ENCODE data around the gene NUDT3.
"Not testable (repeated sequence)": the region's sequence is repeated elsewhere in the genome, so short reads cannot be mapped to it uniquely, and the experiment has no call there.

Gene NUDT3

DNA sequence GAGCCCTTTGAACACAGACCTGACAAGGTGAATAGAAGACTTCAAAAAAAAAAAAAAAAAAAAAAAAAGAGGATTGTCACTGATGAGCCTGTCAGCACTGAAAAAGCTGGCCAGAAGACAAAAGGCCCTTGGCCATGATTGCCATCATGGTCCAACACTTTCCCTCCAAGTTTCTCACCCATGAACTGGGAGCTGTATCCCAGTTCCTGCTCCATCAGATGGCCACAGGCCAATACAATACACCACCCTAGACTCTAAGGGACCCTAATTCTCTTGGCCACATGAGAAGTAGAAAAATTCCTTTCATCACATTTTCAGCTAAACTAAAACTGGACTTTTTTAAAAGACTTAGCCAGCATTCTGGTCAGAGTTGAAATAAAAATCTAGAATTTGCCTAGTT is 50.2 kb downstream of the NUDT3 start:
- no peak for DNase-seq

DNA sequence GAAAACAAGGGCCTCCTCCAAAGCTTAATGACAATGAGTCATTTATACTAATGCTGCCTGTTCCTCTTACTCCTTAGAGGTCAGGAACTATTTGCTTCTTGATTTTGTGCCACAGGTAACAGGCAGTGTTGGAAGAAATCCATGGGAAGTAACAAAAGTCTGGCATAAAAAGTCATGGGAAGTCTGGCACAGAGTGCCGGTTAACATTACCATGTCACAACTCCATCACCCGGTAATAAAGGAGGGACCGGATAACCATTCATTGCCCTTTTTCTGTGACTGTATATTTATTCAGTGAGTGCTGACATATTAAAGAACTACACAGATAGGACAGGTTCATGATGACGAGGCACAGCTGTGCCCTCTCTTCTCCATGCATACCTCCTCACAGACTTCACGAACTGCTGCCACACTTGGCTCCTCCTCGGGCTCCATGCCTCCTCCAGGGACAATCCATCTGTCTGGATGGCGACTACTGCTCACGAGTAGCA is 50.9 kb downstream of the NUDT3 start:
- DNase-seq, result peak; percentile 43

DNA sequence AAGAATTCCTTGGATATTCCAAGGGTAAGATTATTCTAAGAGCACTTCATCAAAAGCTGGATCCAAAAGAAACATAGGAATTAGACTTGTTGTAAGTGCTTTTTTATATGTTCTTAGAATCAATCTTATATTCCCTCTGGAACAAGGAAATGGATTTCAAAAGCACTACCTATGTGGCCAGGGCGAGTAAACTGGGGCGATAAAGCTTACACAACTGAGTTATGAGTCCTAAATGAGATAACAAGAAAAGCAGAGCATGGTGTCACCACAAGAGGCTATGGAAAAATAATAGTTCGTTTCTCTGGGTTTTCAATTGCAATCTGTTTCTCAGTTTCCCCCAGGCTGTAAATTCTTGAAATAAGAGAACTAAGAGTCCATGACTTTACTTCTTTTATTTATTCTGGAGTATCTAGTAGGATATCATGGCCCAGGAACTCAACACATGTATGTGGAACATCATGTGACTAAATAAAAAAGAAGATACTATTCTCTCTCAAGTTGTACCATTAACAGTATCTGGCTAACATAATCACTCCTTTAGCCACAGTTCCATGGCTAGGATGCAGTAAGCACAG is 51.5 kb downstream of the NUDT3 start:
- no peak for DNase-seq

DNA sequence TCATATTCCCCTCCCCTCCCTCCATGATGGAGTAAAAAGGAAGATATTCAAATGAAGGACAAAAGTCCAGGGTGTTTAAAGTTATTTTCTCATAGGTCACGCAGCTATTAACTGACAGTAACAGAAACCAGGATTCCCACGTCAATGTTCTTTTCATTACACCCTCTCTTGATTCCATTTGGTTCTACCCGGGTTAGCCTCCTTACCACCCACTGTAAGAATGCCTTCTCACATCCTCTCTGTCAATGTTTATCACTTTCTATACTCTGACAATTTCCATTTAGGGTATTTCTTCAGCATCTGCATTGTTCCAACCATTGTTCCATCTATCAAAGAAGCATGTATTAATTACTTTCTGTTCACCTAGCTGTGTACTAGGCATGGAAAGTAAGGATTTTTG is 52.1 kb downstream of the NUDT3 start:
- no peak for DNase-seq

DNA sequence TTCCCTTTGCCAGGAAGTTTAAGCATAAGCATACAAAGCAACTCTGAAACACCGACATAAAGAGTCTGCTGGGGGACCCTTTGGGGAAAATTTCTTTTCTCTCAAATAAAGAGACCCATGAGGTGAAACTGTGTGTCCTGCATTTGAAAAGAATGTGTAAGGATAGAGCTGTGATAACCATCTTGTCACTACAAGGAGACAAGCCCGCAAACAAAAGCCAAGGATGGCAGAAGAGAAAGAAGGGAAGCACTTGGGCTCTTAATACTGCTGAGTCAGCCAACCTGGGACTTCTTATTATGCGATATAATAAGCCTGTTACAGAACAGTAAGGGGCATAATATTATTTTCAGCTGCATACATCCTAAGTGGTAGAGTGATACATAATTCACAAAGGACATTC is 52.5 kb downstream of the NUDT3 start:
- no peak for DNase-seq

- no peak for DNase-seq
These were observed 53.0 kb downstream of the NUDT3 start for GRCh38 chr6:34339432-34339831.

- no peak for DNase-seq
These were observed 53.7 kb downstream of the NUDT3 start for GRCh38 chr6:34338811-34339210.

DNA sequence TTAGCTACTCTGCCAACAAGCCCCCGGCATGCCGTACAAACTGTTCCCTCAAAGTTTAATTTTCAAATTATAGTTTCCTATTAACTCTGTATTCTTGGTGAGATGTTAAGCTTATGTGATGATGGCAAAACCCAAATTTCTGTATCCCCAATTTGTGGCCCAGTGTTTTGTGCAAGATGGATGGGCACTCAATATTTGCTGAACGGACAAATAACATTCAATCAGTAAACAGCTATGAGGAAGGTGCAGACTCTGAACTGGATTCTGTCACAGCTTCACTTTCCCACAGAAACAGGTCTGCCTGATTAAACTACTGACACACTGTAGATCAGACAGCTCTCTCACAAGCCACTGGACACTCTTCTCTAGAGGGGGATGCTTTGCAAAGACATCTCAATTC is 54.1 kb downstream of the NUDT3 start:
- no peak for DNase-seq

DNA sequence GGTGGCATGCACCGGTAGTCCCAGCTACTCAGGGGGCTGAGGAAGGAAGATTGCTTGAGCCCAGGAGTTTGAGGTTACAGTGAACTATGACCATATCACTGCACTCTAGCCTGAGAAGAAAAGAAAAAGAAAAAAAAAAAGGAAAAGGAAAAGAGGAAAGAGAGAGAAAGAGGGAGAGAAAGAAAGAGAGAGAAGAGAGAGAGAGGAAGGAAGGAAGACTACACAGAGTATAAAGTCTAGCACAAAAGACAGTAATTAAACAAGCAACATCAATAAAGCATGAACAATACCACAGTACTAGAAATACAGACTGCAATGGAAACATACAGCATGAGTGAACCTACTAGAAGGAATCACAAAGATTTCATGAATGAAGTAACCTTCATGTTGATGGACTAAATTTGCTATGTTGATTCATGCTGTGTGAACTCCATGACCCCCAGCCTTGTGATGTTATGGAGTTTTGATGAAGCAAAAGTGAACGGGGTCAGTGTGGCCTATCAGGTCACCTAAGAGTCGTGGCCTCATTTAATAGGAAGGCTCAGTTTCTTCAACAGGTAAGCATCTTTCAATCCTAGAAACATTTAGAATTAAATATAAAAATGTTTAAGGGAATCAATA is 57.6 kb downstream of the NUDT3 start:
- DNase-seq, result no peak

- no peak for DNase-seq
These were observed 58.6 kb downstream of the NUDT3 start for GRCh38 chr6:34333858-34334257.

DNA sequence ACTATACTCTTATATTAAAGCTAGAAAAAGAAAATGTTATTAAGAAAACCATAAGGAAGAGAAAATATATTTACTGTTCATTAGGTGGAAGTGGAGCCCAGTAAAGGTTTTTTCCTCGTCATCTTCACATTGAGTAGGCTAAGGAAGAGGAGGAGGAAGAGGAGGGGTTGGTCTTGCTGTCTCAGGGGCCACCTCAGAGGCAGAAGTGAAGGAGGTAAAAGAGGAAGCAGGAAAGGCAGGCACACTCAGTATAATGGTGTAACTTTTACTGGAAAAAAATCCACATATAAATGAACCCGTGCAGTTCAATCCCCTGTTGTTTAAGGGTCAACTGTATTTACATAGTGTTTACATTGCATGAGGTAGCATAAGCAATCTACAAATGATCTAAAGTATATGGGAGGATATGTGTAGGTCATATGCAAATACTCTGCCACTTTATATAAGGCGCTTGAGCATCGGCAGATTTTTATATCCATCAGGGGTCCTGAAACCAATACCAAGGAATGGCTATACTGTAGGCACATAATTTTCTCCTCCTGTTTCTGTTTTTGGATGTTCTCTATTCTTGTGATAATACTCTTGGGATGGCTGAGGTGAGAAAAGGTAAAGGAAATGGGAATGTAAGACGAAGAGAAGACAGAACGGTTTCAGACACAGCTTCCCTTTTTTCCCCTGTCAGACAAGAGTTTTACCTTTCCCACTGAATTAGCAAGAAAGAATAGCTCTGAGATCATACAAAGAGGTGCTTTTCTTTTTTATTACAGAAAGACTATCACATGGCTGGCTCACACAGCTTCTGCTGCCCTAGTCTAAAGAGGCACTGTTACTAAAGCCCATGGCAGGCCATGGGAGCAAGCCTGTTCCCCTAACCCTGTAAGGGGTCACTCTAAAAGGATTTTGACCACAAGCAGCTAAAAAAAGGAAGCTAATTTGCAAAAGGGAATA is 59.9 kb downstream of the NUDT3 start:
- DNase-seq, result no peak

GRCh38 chr6:34331371-34332050 is 61.0 kb downstream of the NUDT3 start:
- no peak for DNase-seq

- DNase-seq, result not testable (repeated sequence)
These were observed 62.7 kb downstream of the NUDT3 start for GRCh38 chr6:34329814-34330213.

DNA sequence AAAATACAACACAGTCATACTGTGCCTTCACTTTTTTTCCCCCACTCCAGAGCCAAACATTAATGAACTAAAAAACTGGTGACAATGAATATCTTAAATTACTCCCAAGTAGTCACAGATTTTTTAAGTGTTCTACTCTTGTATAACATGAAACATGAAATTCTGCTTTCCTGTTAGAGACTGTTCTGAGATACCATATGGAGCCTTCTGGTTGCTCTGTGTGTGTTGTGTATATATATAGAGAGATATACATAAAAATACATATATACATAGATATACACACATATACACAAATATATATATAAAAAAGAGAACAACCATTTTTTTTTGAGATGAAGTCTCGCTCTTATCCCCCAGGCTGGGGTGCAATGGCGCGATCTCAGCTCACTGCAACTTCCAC is 63.5 kb downstream of the NUDT3 start:
- no peak for DNase-seq

- not testable (repeated sequence) for DNase-seq
These were observed 64.9 kb downstream of the NUDT3 start for GRCh38 chr6:34327313-34328205.

DNA sequence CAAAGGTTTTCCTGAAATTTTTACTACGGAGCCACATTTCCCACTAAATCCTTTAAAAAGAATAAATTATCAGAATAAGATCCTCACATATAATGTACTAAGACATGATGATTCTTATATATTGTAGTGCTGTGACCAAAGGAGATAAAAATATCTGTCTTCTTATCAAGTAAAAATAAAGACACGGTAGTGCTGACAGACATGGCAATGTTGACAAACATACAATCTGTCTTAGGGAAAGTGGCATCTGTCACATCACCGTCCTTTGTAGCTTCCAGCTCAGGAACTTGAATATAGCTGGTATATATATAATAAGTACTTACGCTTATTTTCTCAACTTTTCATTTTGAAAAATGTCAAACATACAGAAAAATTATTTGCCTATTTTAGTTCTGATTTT is 66.8 kb downstream of the NUDT3 start:
- DNase-seq, result no peak

DNA sequence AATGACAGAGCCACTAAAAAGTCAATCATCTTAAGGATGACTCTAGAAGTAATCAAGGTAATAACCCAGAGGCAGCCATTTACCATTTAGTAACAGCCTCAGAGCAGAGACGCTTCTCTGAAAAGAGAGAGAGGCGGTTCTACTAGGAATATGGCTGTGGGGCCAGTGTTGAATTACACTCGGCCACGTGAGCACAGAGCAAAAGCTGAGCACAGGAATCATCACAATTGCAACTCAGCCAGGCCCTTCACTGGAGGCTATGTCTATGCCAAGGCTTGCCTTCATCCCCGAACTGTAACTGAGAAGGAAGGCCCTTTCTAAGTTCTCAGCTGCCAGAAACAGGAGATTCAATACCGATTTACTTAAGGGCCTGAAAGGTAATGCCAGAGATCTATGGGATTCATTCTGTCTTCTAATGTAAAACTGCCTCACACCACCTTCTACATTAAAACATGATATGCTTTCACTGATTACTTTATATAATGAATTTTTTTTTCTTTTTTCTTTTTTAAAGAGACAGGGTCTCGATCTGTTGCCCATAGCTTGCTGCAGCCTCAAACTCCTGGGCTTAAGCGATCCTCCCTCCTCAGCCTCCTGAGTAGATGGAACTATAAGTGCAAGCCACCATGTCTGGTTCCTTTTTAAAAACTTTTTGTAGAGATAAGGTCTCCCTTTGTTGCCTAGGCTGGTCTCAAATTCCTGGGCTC is 67.6 kb downstream of the NUDT3 start:
- peak; percentile 27 for DNase-seq

DNA sequence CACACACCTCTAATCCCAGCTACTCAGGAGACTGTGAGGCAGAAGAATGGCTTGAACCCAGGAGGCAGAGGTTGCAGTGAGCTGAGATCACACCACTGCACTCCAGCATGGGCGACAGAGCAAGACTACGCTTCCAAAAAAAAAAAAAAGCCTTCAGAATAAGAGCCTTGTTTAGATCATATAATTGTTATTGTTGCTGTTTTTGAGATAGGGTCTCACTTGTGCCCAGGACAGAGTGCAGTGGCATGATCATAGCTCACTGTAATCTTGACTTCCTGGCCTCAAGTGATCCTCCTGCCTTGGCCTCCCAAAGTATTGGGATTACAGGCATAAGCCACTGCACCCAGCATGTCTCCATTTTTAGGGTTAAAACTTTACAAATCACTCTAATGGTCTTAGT is 68.2 kb downstream of the NUDT3 start:
- not testable (repeated sequence) for DNase-seq

GRCh38 chr6:34323300-34323699 is 69.2 kb downstream of the NUDT3 start:
- DNase-seq, result no peak

DNA sequence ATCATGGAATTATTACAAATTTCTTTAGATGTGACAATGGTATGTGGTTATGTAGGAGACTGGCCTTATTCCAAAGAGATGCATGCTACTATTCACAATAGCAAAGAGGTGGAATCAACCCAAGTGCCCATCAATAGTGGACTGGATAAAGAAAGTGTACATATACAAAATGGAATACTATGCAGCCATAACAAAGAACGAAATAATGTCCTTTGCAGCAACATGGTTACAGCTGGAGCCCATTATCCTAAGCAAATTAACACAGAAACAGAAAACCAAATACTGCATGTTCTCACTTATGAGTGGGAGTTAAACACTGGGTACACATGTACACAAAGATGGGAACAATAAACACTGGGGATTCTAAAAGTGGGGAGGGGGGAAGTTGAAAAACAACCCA is 69.7 kb downstream of the NUDT3 start:
- no peak for DNase-seq

DNA sequence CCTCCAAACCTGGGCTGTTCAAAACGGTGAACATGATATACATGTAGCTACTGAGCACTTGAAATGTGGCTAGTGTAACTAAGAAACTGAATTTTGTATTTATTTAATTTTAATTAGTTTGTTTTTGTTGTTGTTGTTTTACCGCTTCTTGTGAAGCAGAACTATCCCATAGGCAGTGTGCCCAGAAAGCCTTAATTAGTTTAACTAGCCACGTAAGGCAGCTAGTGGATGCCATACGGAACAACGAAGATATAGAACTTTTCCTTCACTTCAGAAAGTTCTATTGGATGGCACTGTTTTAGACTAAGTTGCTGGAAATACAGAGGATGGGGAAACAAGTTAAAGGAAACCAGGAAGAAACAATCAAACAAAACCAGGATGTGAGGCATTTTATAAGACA is 70.6 kb downstream of the NUDT3 start:
- DNase-seq, result no peak
